IMR-90 (cell line): ENCODE data around the gene ZBTB8B. TPM values are rescaled to one million over a fixed set of nuclear protein-coding genes. Genes with fewer than 3 reads are reported as not detected.

Source experiments
- ATAC-seq: fragments of 200-7000 bp; cut with Tn5 transposase; 2 replicates; pipeline ENCODE4 v1.9.1; 2020; ENCODE audit warnings: low read depth, mild to moderate bottlenecking, moderate library complexity
- BruUV-seq: library from RNA; stranded (reverse); fragments of 400-500 nt; replicated peaks from 2 replicates; lab custom pipeline; 2021; lab: Mats Ljungman, UMichigan
- CTCF ChIA-PET: fragments of 300-600 bp; formaldehyde crosslinking; extraction: SDS; loops from one replicate; lab custom pipeline; 2021; ENCODE audit warnings: antibody characterized with exemption; lab: Yijun Ruan, JAX
- POLR2A ChIA-PET: fragments of 300-600 bp; sonication (Branson Sonifier 250); formaldehyde crosslinking; loops from one replicate; lab custom pipeline; 2022; ENCODE audit warnings: antibody characterized with exemption; ENCODE audit not compliant: unreplicated experiment; lab: Charles Lee
- DNase-seq: peaks from one replicate; pipeline ENCODE4 v3.0.0; 2013
- H2AFZ ChIP-seq: replicated peaks from 2 replicates; pipeline ENCODE3; 2013; ENCODE audit warnings: low read length, mild to moderate bottlenecking; ENCODE audit not compliant: poor library complexity
- H2AK5ac ChIP-seq: 2 replicates; pipeline ENCODE4 v1.6.1; 2013; ENCODE audit warnings: low read depth, low read length, inconsistent platforms
- H2AK9ac ChIP-seq: replicated peaks from 2 replicates; pipeline ENCODE3; 2013; ENCODE audit warnings: mild to moderate bottlenecking, low read depth, low read length, moderate library complexity; ENCODE audit not compliant: poor library complexity
- H2BK120ac ChIP-seq: 2 replicates; pipeline ENCODE4 v1.6.1; 2013; ENCODE audit warnings: low read depth, low read length, inconsistent platforms
- H2BK15ac ChIP-seq: 3 replicates; pipeline ENCODE4 v1.6.1; 2013; ENCODE audit warnings: low read depth, low read length, inconsistent platforms
- H2BK20ac ChIP-seq: 2 replicates; pipeline ENCODE4 v1.6.1; 2013; ENCODE audit warnings: low read depth, mild to moderate bottlenecking, inconsistent platforms, low read length, moderate library complexity
- H2BK5ac ChIP-seq: 2 replicates; pipeline ENCODE4 v1.6.1; 2013; ENCODE audit warnings: mild to moderate bottlenecking, low read depth, low read length, inconsistent platforms; ENCODE audit not compliant: poor library complexity, severe bottlenecking
- H3K14ac ChIP-seq: replicated peaks from 2 replicates; pipeline ENCODE4 v1.6.1; 2013; ENCODE audit warnings: low read depth, low read length, inconsistent platforms
- H3K18ac ChIP-seq: 2 replicates; pipeline ENCODE4 v1.6.1; 2013; ENCODE audit warnings: low read depth, low read length, control low read depth
- H3K23ac ChIP-seq: 2 replicates; pipeline ENCODE4 v1.6.1; 2013; ENCODE audit warnings: low read depth, low read length, inconsistent platforms
- H3K27ac ChIP-seq: 2 replicates; pipeline ENCODE4 v1.5.1; 2013; ENCODE audit warnings: mild to moderate bottlenecking, control low read depth, low read length; ENCODE audit not compliant: insufficient read depth
- H3K27me3 ChIP-seq: 2 replicates; pipeline ENCODE4 v1.6.1; 2013; ENCODE audit warnings: low read length; ENCODE audit not compliant: control insufficient read depth, insufficient read depth
- H3K36me3 ChIP-seq: 2 replicates; pipeline ENCODE4 v1.6.1; 2013; ENCODE audit warnings: low read length, mixed read lengths; ENCODE audit not compliant: control insufficient read depth, insufficient read depth
- H3K4ac ChIP-seq: 2 replicates; pipeline ENCODE4 v1.6.1; 2013; ENCODE audit warnings: low read depth, low read length, inconsistent platforms
- H3K4me1 ChIP-seq: 2 replicates; pipeline ENCODE4 v1.6.1; 2013; ENCODE audit warnings: low read length, mixed read lengths; ENCODE audit not compliant: control insufficient read depth, insufficient read depth
- H3K4me2 ChIP-seq: 2 replicates; pipeline ENCODE4 v1.6.1; 2013; ENCODE audit warnings: low read depth, mild to moderate bottlenecking, control low read depth, low read length, moderate library complexity
- H3K4me3 ChIP-seq: 2 replicates; pipeline ENCODE4 v1.5.1; 2013; ENCODE audit warnings: low read depth, mild to moderate bottlenecking, control low read depth, low read length, moderate library complexity; ENCODE audit not compliant: insufficient read depth
- H3K56ac ChIP-seq: 2 replicates; pipeline ENCODE4 v1.6.1; 2013; ENCODE audit warnings: low read length, inconsistent platforms; ENCODE audit not compliant: insufficient read depth; ENCODE audit errors: extremely low read depth
- H3K79me1 ChIP-seq, 2 experiments: 2 replicates each; pipeline ENCODE4 v1.6.1; 2013; ENCODE audit warnings: low read length in 2 of 2, inconsistent platforms in 1 of 2, low read depth in 1 of 2
- H3K9ac ChIP-seq: 2 replicates; pipeline ENCODE4 v1.6.1; 2013; ENCODE audit warnings: low read depth, low read length, control low read depth
- H3K9me1 ChIP-seq: 2 replicates; pipeline ENCODE4 v1.6.1; 2013; ENCODE audit warnings: low read length, inconsistent platforms; ENCODE audit not compliant: insufficient read depth
- H3K9me3 ChIP-seq: 2 replicates; pipeline ENCODE4 v1.6.1; 2013; ENCODE audit warnings: low read length; ENCODE audit not compliant: control insufficient read depth, insufficient read depth
- H4K20me1 ChIP-seq: 2 replicates; pipeline ENCODE4 v1.6.1; 2013; ENCODE audit warnings: low read length, inconsistent platforms; ENCODE audit not compliant: insufficient read depth
- H4K5ac ChIP-seq: 2 replicates; pipeline ENCODE4 v1.6.1; 2013; ENCODE audit warnings: mild to moderate bottlenecking, low read depth, low read length, control low read depth
- H4K8ac ChIP-seq, 2 experiments: 2 replicates each; pipeline ENCODE4 v1.6.1; 2013; ENCODE audit warnings: low read depth in 2 of 2, low read length in 2 of 2, control low read depth in 1 of 2, inconsistent platforms in 1 of 2
- H4K91ac ChIP-seq: 2 replicates; pipeline ENCODE4 v1.6.1; 2013; ENCODE audit warnings: low read depth, low read length, inconsistent platforms; ENCODE audit not compliant: insufficient read depth
- BHLHE40 ChIP-seq: fragments of 150-350 bp; IDR thresholded peaks from 2 replicates; pipeline ENCODE4 v1.6.1; 2016; ENCODE audit warnings: mild to moderate bottlenecking, low read depth, low read length
- CEBPB ChIP-seq: IDR thresholded peaks from 2 replicates; pipeline ENCODE4 v1.6.1; 2012; ENCODE audit warnings: low read depth, low read length, improper control_type of control experiment
- CHD1 ChIP-seq: IDR thresholded peaks from 2 replicates; pipeline ENCODE4 v1.6.1; 2012; ENCODE audit warnings: low read depth, low read length, improper control_type of control experiment
- CTCF ChIP-seq: conservative IDR thresholded peaks from 2 replicates; pipeline ENCODE4 v1.5.1; 2012; ENCODE audit warnings: mild to moderate bottlenecking, low read depth, low read length, improper control_type of control experiment
- ELK1 ChIP-seq: fragments of 150-350 bp; IDR thresholded peaks from 2 replicates; pipeline ENCODE4 v1.6.1; 2016; ENCODE audit warnings: low read depth, mild to moderate bottlenecking, low read length, moderate library complexity, borderline replicate concordance
- FOS ChIP-seq: fragments of 150-350 bp; IDR thresholded peaks from 2 replicates; pipeline ENCODE4 v1.6.1; 2016; ENCODE audit warnings: low read depth, low read length
- MAFK ChIP-seq: IDR thresholded peaks from 2 replicates; pipeline ENCODE4 v1.6.1; 2012; ENCODE audit warnings: low read depth, low read length, improper control_type of control experiment
- MAZ ChIP-seq: IDR thresholded peaks from 2 replicates; pipeline ENCODE4 v1.6.1; 2012; ENCODE audit warnings: low read depth, mild to moderate bottlenecking, low read length, improper control_type of control experiment, moderate library complexity, borderline replicate concordance
- MXI1 ChIP-seq: IDR thresholded peaks from 2 replicates; pipeline ENCODE4 v1.6.1; 2012; ENCODE audit warnings: low read depth, mild to moderate bottlenecking, low read length, moderate library complexity, borderline replicate concordance
- NFE2L2 ChIP-seq: fragments of 150-350 bp; IDR thresholded peaks from 2 replicates; pipeline ENCODE4 v1.6.1; 2016; ENCODE audit warnings: low read depth, mild to moderate bottlenecking, low read length
- POLR2A ChIP-seq: IDR thresholded peaks from 2 replicates; pipeline ENCODE4 v1.6.1; 2012; ENCODE audit warnings: mild to moderate bottlenecking, low read depth, low read length
- RAD21 ChIP-seq: IDR thresholded peaks from 2 replicates; pipeline ENCODE4 v1.6.1; 2012; ENCODE audit warnings: low read length, improper control_type of control experiment
- RCOR1 ChIP-seq: IDR thresholded peaks from 2 replicates; pipeline ENCODE4 v1.6.1; 2012; ENCODE audit warnings: mild to moderate bottlenecking, low read length, improper control_type of control experiment; ENCODE audit not compliant: insufficient replicate concordance
- RFX5 ChIP-seq: IDR thresholded peaks from 2 replicates; pipeline ENCODE4 v1.8.0; 2012; ENCODE audit warnings: low read depth, mild to moderate bottlenecking, low read length, moderate library complexity
- SMC3 ChIP-seq: fragments of 150-350 bp; IDR thresholded peaks from 2 replicates; pipeline ENCODE4 v1.6.1; 2016; ENCODE audit warnings: low read depth, mild to moderate bottlenecking, antibody characterized with exemption, low read length, moderate library complexity
- USF2 ChIP-seq: fragments of 150-350 bp; IDR thresholded peaks from 2 replicates; pipeline ENCODE4 v1.6.1; 2017; ENCODE audit warnings: mild to moderate bottlenecking, antibody characterized with exemption, low read length, low read depth
- WGBS, 2 experiments: methylation state at CpG; one replicate each; pipeline versions ENCODE4 v1.1.5 to v1.1.7; 2013; ENCODE audit warnings: missing lambda C conversion rate in 2 of 2; ENCODE audit not compliant: insufficient read length in 1 of 2; ENCODE audit errors: extremely low coverage in 2 of 2; 5-methylcytosine and 5-hydroxymethylcytosine counted together
- dilution Hi-C: fragments of 300-500 bp; cut with HindIII; formaldehyde crosslinking; loops from one replicate; pipeline ENCODE4 v1.14.3; 2018; ENCODE audit warnings: low sequenced_read_pairs; ENCODE audit not compliant: unreplicated experiment
- in situ Hi-C: fragments of 300-500 bp; cut with MboI; formaldehyde crosslinking; loops from 3 replicates; pipeline ENCODE4 v1.14.3; 2019; ENCODE audit warnings: low sequenced_read_pairs, inconsistent platforms, mixed read lengths
- intact Hi-C: fragments of 100-400 bp; cut with micrococcal nuclease; formaldehyde crosslinking; loops from 2 replicates; pipeline ENCODE4 v1.10.0; 2022
- polyA plus RNA-seq, 3 experiments: library from polyadenylated mRNA; depleted of rRNA; stranded (reverse); fragments of >200 nt; gene quantifications; 2 replicates each; pipeline ENCODE4 v1.2.3, GENCODE V29; 2012; ENCODE audit warnings: low replicate concordance in 1 of 3
- total RNA-seq: library from RNA; depleted of rRNA; stranded (reverse); fragments of >200 nt; gene quantifications from 2 replicates; pipeline ENCODE4 v1.2.3, GENCODE V29; 2012

The ZBTB8B gene
- total and polyA plus RNA-seq, 2 of the 4 experiments (the other 2 are of a cell fraction): not detected

GRCh38 chr1:32438136-32438535 is 26.7 kb upstream of the ZBTB8B start:
- no TSS peak for BruUV-seq
- no peak overlapping the region for H3K4me2 ChIP-seq
- H3K4me3 ChIP-seq: no peak overlapping the region
- no peak overlapping the region for H2AK5ac ChIP-seq
- ChIA-PET CTCF (no interaction called here), POLR2A (no interaction called here)
- H4K8ac ChIP-seq: no peak overlapping the region
- H3K27ac ChIP-seq: no peak overlapping the region
- H3K9me1 ChIP-seq: no peaks in the 10 kb centered on the region
- H2BK20ac ChIP-seq: no peak overlapping the region
- DNase-seq (no peak), ATAC-seq (no peak)
- no peak overlapping the region for H2BK120ac ChIP-seq
- H4K20me1 ChIP-seq: no peaks in the 10 kb centered on the region
- no peak overlapping the region for H4K5ac ChIP-seq
- in situ Hi-C loops (no loop called here), dilution Hi-C loops (no loop called here), intact Hi-C loops (no loop called here)
- H3K23ac ChIP-seq: no peak overlapping the region
- H3K18ac ChIP-seq: no peak overlapping the region
- no peak overlapping the region for H2BK5ac ChIP-seq
- H2BK15ac ChIP-seq: no peak overlapping the region
- no peak overlapping the region for H3K14ac ChIP-seq
- peaks cover 11% of the 10 kb centered on the region for H3K27me3 ChIP-seq
- peaks cover 5% of the 10 kb centered on the region for H3K9me3 ChIP-seq
- no peak for TF ChIP-seq SMC3
- no peak for TF ChIP-seq USF2
- no peak for TF ChIP-seq RFX5
- no peak for TF ChIP-seq BHLHE40
- no peak for TF ChIP-seq CTCF
- no peak for TF ChIP-seq RAD21
- TF ChIP-seq NFE2L2: no peak
- TF ChIP-seq MAFK: no peak
- TF ChIP-seq POLR2A: no peak
- no peak for TF ChIP-seq ELK1
- TF ChIP-seq CHD1: no peak
- TF ChIP-seq MAZ: no peak
- no peak for TF ChIP-seq RCOR1
- no peak for TF ChIP-seq MXI1
- TF ChIP-seq FOS: no peak
- no peak for TF ChIP-seq CEBPB
- H3K56ac ChIP-seq: no peak overlapping the region
- no peak overlapping the region for H2AK9ac ChIP-seq
- no CpG with 5 or more reads among the region's 1 CpG for WGBS, 2 experiments
- no peaks in the 10 kb centered on the region for H3K36me3 ChIP-seq
- no peaks in the 10 kb centered on the region for H3K79me1 ChIP-seq
- H2AFZ ChIP-seq: no peak overlapping the region
- no peak overlapping the region for H4K91ac ChIP-seq
- no peak overlapping the region for H3K9ac ChIP-seq
- H3K4ac ChIP-seq: no peak overlapping the region
- no peaks in the 10 kb centered on the region for H3K4me1 ChIP-seq
